Lung (tissue), 12 donors: ENCODE data around the gene ZMYND10. TPM values are rescaled to one million over a fixed set of nuclear protein-coding genes. Genes with fewer than 3 reads are reported as not detected.

Experiments
- ATAC-seq: fragments of 200-7000 bp; cut with Tn5 transposase; one replicate; pipeline ENCODE4 v1.9.1; 2020; ENCODE audit warnings: moderate number of reproducible peaks; ENCODE audit not compliant: insufficient read depth, low FRiP score
- DNase-seq, 3 donors: peaks; one replicate each; pipeline ENCODE4 v3.0.0-alpha.2; 2013 to 2017
- H3K27ac ChIP-seq, 2 donors: one replicate each; pipeline ENCODE4 v1.5.1; 2013; ENCODE audit warnings: mild to moderate bottlenecking in 2 of 2, moderate library complexity in 2 of 2, control low read depth in 1 of 2, inconsistent platforms in 1 of 2, low read depth in 1 of 2, low read length in 1 of 2
- H3K27me3 ChIP-seq, 3 donors: one replicate each; pipeline ENCODE4 v1.5.1; 2013; ENCODE audit warnings: low read length in 2 of 3; ENCODE audit not compliant: control insufficient read depth in 3 of 3, insufficient read depth in 3 of 3
- H3K36me3 ChIP-seq, 4 donors: one replicate each; pipeline ENCODE4 v1.5.1; 2013; ENCODE audit warnings: low read length in 4 of 4, mild to moderate bottlenecking in 1 of 4, moderate library complexity in 1 of 4; ENCODE audit not compliant: control insufficient read depth in 4 of 4, insufficient read depth in 4 of 4
- H3K4me1 ChIP-seq, 5 donors: one replicate each; pipeline ENCODE4 v1.5.1; 2013; ENCODE audit warnings: low read length in 5 of 5, mild to moderate bottlenecking in 2 of 5, moderate library complexity in 1 of 5; ENCODE audit not compliant: control insufficient read depth in 5 of 5, insufficient read depth in 5 of 5
- H3K4me3 ChIP-seq: one replicate; pipeline ENCODE4 v1.5.1; 2013; ENCODE audit warnings: mild to moderate bottlenecking, control low read depth, moderate library complexity
- H3K9ac ChIP-seq, 2 donors: one replicate each; pipeline ENCODE4 v1.5.1; 2013; ENCODE audit warnings: low read length in 2 of 2, control low read depth in 1 of 2; ENCODE audit not compliant: insufficient read depth in 1 of 2
- H3K9me3 ChIP-seq, 4 donors: one replicate each; pipeline ENCODE4 v1.5.1; 2013; ENCODE audit warnings: low read length in 3 of 4, mild to moderate bottlenecking in 1 of 4, moderate library complexity in 1 of 4; ENCODE audit not compliant: control insufficient read depth in 4 of 4, insufficient read depth in 3 of 4
- WGBS, 2 donors: extraction: QIAGEN DNeasy Blood & Tissue Kit; methylation state at CpG; one replicate each; pipeline ENCODE4 v1.1.7; 2013; 5-methylcytosine and 5-hydroxymethylcytosine counted together
- polyA plus RNA-seq, 2 donors: library from polyadenylated mRNA; stranded (reverse); fragments of 200-250 nt; gene quantifications; one replicate each; pipeline ENCODE4 v1.2.1, GENCODE V29; 2013
- total RNA-seq, 2 donors: library from RNA; depleted of rRNA in 1 of 2; stranded (reverse); fragments of >200 nt in 1 of 2; gene quantifications; one replicate each; pipeline ENCODE4 v1.2.1, GENCODE V29; 2014 to 2021
- TF ChIP-seq, protein P1 (sequence below): IDR thresholded peaks from 2 replicates; pipeline ENCODE4 v1.5.1; 2012; ENCODE audit warnings: mild to moderate bottlenecking; ENCODE audit errors: control extremely low read depth, extremely low read depth
- donor health status: control.
- donor health status: control.
- donor health status: Bipolar disorder and iron deficiency.
- donor health status: healthy.
- donor health status: DM: yes; HTN: yes; CAD: no.

Gene ZMYND10
- total and polyA plus RNA-seq, 4 donors: 31.4 to 117 (median 62.4) TPM

DNA sequence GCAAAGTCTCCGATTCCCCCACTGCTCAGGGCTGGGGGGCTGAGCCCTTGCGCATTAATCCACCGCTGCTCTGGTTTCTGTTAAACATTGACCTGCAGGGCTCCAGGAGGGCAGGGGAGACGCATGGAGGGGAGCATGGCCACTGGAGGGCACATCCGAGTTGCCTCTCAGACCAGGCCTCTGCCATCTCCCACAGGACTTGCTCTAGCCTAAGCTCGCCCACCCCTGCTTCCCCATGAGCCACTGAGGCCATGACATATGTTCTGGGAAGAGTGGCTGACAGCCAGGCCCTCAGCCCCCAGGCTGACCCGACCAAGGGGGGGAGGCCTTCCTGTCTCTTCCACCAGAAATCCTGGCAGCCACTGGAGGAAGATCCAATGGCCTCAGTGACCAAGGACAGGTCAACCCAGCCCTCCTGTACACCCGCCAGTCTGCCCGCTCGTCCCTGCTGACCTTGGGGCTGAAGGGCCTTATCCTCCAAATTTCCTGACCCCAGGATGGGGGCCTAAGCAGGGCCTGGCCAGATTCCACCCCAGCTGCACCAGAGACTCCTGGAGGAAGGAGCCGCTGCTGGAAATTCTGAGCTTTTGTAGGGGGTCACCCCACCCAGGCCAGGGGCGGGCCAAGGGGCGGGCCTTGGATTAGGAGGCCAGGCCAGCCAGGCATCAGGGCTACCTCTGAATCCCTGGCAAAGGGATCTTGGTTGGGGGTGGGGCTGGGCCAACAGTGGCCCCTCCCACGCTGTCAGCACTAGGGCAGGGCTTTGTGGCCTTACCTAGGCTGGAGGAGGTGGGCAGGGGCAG, 42.3 kb downstream of the ZMYND10 start, which contains the start of gene HYAL1:
TSS of gene HYAL1 (minus strand) at position 562 of the 803 bp plus-strand sequence. CDS start 618 bp downstream, outside the sequence.
- H3K4me1 ChIP-seq: peaks cover 10 to 28% (median 17%) of the 10 kb centered on the region in 5 donors
- ATAC-seq (peak; percentile 17), DNase-seq (peak; percentile 30 to 56 (median 48))
- H3K27me3 ChIP-seq: no peaks in the 10 kb centered on the region
- no peaks in the 10 kb centered on the region for H3K9me3 ChIP-seq
- WGBS, 2 donors: 43 to 69% methylated on average over 14 of the region's 14 CpGs
- H3K36me3 ChIP-seq: no peaks in the 10 kb centered on the region
- peak within 1 kb of the TSS; percentile 18 for H3K4me3 ChIP-seq
- H3K27ac ChIP-seq: peak within 1 kb of the TSS; percentile 83 to 84
- TF ChIP-seq, protein P1, sequence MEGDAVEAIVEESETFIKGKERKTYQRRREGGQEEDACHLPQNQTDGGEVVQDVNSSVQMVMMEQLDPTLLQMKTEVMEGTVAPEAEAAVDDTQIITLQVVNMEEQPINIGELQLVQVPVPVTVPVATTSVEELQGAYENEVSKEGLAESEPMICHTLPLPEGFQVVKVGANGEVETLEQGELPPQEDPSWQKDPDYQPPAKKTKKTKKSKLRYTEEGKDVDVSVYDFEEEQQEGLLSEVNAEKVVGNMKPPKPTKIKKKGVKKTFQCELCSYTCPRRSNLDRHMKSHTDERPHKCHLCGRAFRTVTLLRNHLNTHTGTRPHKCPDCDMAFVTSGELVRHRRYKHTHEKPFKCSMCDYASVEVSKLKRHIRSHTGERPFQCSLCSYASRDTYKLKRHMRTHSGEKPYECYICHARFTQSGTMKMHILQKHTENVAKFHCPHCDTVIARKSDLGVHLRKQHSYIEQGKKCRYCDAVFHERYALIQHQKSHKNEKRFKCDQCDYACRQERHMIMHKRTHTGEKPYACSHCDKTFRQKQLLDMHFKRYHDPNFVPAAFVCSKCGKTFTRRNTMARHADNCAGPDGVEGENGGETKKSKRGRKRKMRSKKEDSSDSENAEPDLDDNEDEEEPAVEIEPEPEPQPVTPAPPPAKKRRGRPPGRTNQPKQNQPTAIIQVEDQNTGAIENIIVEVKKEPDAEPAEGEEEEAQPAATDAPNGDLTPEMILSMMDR: no peak
- no peak within 1 kb of the TSS for H3K9ac ChIP-seq

DNA sequence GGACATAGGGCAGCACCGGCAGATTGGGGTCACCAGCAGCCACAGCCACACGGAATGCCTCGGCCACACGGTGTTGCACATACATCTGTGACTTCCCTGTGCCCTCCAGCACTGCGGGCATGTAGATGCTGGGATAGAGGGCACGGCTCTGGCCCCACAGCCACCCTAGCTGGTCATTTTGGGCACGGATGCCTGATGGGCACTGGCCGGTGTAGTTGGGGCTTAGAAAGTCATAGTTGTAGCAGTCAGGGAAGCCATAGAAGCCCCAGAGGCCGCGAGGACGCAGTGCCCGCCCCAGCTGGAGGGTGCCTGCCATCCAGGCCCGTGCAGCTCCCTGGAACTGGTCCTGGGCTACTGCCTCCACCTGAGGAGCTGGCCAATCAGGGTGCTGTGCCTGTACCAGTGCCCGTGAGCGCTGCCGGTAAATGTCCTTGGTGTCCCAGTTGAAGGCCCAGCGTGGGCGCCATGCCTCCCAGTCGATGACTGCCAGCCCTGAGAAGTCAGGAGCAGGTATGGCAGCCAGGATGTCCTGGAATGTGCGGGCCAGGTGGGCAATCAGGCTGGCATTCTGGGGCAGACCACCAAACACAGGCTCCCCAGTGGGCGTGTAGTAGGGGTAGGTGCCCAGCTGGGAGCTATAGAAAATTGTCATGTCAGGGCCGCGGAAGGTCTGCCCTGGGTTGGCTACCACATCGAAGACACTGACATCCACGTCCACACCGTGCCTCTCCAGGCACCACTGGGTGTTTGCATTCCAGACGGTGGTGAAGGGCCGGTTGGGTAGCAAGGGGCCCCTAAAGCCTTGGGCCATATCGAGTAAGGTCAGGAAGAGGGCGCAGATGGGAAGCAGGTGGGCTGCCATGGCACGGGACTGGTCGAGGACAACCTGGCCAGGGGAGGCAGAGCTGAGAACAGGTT, 43.2 kb downstream of the ZMYND10 start:
- DNase-seq (no peak), ATAC-seq (no peak)
- no peak overlapping the region for H3K9ac ChIP-seq
- H3K9me3 ChIP-seq: no peaks in the 10 kb centered on the region
- 84 to 89% methylated on average over 32 of the region's 32 CpGs for WGBS, 2 donors
- TF ChIP-seq, protein P1: no peak
- peak overlapping the region; percentile 11 for H3K4me3 ChIP-seq
- no peaks in the 10 kb centered on the region for H3K27me3 ChIP-seq
- peak overlapping the region; percentile 83 to 84 for H3K27ac ChIP-seq
- no peaks in the 10 kb centered on the region for H3K36me3 ChIP-seq
- H3K4me1 ChIP-seq: peaks cover 10 to 31% (median 17%) of the 10 kb centered on the region in 5 donors

DNA sequence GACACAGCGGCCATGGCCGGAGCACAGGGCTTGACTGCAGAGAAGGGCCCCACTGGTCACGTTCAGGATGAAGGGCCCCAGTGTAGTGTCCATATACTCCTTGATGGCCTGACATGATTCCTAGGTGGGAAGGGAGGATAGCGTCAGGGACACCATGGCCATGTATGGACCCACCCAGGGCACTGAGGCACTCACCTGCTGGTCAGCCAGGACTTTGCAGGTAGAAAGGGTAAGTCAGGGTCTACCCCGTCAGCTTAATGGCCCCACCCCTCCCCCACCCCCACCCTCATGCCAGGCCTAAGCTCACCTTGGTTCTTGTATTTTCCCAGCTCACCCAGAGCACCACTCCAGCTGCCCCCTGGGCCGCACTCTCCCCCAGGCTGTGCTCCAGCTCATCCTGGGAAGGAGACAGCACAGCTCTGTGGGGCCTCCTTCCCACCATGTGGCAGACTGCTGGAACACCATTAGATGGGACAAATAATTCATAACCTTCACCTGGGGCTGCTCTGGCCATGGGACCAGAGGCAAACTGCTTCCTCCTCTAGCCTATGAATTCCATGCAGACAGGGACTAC, 44.8 kb downstream of the ZMYND10 start:
- Histone ChIP-seq H3K4me1 (peaks cover 10 to 31% (median 17%) of the 10 kb centered on the region in 5 donors), H3K4me3 (no peak overlapping the region), H3K9me3 (no peaks in the 10 kb centered on the region), H3K27ac (peak overlapping the region; percentile 85 to 95), H3K9ac (no peak overlapping the region), H3K27me3 (no peaks in the 10 kb centered on the region), H3K36me3 (peaks cover 0 to 4% (median 0%) of the 10 kb centered on the region in 4 donors)
- DNase-seq: no peak
- TF ChIP-seq, protein P1: no peak
- 81 to 84% methylated on average over 6 of the region's 6 CpGs for WGBS, 2 donors
- ATAC-seq: no peak
